Anterior cingulate cortex (tissue), 58 donors: ENCODE results near the gene KCNQ1.
A peak's percentile ranks its signal among the peaks of the same experiment; 100 is the strongest.

ENCODE experiments used
- DNase-seq, 58 donors: peaks; one replicate each; lab custom pipeline; 2025; lab: John Stamatoyannopoulos, UW

The KCNQ1 gene

DNA sequence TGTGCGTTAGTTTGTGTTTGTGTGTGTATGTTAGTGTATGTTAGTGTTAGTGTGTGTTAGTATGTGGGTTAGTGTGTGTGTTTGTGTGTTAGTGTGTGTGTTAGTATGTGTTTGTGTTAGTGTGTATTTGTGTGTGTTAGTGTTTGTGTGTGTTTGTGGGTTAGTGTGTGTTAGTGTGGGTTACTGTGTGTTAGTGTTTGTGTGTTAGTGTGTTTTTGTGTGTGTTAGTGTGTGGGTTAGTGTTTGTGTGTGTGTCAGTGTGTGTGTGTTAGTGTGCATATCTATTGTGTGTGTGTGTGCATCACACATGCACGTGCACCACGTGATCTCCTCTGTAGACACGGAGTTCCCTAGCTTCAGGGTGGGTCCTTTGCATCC is 139.6 kb downstream of the KCNQ1 start:
- no peak for DNase-seq

DNA sequence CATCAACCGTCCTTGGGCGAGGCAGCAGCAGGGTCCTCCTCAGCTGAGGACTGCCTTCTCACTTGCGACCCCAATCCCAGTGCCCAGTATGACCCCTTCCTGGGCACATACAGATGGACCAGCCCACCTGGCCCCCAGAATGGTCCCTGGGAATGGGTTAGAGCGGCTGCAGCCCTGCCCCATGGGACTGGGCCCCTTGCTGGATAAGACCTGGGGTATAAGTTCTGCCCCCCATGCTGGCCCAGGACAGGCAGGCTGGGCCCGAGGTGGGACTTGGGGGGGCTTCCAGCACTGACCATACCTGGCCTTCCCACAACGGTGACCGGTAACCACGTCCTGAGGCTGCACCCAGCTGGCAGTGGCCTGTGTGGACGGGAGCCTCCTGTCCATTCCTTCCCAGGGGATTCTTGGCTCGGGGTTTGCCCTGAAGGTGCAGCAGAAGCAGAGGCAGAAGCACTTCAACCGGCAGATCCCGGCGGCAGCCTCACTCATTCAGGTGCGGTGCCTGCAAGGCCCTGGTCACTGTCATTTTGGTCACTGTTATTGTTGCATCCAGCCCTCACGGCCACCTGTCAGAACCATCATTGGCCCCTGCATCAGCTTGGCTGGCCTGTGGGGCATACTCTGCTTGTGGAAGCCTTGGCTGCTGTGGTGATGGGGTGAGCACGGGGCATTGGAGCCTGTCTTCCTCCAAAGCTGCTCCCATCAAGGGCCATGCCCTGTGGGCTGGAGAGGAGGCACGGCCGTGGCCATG is 140.2 kb downstream of the KCNQ1 start:
- DNase-seq = no peak

DNA sequence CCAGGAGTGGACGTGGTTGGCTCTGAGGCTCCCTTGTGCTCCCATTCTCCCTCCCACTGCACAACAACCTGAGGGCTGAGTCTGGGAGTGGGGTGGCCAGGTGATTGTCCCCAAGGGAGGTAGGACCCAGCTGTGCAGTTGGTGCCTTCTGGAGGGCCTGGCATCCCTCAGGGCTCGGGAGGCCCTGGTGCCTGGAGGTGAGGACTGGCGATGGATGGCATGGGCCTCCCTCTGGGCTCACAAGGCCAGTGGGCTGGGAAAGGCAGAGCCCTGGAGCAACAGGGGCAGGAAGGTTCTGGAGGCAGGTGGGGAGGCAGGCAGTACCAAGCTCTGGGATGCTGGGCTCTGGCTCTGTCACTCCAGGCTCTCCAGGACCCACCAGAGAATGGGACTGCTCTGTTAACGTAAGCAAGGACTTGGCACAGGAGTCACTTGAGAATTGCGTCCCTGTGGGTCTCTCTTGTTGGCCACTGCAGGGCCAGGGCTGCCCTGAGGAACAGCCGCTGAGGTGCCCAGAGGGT is 140.8 kb downstream of the KCNQ1 start:
- DNase-seq = no peak

DNA sequence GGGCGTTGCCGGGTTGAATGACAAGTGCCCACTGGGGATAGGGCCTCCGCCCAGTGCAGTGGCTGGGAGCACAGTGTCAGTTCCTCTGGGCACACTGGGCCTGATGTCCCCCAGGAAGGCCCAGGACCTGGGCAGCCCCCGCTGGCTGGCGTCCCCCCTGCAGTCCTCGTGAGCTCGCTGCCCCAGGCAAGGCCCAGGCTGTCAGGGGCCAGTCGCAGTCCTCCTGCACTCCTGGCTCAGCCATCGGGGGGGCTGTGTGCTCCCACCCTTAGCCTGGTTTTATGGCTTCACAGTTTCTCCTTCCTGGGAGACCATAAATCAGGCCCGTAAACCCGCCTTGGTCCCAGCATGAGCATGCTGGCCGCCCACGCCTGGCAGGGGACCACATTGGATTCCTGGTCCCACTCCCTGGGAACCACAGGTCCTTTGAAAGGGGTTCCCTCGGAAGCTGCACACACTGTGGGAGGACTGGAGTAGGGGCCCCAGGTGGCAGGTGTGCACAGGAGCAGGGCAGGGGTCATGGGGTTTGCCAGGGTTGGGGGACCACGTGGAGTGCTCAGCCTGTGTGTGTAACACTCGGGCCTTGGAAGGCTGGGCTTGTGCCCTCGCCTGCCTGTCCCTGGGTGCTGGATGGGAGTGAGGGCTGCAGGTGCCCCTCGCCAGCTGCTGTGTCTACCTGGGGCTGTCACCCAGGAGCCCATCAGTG is 141.4 kb downstream of the KCNQ1 start:
- no peak for DNase-seq

DNA sequence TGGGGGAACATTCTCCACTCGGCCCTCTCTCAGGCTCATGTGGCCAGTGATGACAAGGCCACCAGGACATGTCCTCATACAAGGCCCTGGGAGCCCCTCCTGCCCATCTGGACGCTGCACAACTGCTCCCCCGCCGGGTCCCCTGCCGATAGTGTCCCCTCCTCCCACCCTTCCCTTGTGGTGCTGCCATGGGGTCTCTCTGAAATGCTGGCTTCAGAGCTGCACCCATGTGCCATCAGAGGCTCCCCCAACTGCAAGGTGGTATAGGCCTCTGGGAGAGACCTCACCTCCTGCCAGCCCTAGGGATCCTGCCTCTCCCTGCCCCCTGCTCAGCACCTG is 142.0 kb downstream of the KCNQ1 start:
- DNase-seq = no peak

DNA sequence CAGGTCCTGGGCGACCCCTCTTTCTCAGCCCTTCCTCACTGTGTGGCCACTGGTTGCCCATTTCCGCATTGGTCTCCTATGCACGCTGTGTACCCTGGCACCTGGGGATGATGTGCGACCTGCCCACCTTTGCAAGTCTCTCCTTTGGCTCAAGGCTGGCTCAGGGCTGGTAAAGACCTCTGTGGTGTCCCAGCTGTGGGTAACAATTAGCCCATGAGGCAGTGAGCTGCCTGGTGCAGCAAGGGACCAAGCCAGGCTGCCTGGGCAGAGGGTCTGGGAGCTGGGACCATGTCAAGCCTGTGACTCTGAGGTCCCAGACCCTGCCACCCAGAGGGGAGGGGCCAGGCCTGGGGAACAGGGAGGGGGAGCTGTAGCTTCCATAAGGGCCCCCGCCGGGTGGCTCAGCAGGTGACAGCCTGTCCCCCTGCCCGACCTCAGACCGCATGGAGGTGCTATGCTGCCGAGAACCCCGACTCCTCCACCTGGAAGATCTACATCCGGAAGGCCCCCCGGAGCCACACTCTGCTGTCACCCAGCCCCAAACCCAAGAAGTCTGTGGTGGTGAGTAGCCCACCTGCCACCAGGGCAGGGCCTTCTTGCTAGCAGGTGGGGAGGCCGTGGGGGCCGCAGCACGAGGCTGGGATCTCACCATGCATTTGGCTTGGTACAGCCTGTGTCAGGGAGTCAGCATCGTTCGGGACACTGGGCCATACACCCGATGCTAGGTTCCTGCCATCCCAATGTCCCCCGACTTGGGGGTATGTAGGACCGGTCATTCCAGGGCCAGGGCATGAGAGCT is 142.5 kb downstream of the KCNQ1 start:
- no peak for DNase-seq

DNA sequence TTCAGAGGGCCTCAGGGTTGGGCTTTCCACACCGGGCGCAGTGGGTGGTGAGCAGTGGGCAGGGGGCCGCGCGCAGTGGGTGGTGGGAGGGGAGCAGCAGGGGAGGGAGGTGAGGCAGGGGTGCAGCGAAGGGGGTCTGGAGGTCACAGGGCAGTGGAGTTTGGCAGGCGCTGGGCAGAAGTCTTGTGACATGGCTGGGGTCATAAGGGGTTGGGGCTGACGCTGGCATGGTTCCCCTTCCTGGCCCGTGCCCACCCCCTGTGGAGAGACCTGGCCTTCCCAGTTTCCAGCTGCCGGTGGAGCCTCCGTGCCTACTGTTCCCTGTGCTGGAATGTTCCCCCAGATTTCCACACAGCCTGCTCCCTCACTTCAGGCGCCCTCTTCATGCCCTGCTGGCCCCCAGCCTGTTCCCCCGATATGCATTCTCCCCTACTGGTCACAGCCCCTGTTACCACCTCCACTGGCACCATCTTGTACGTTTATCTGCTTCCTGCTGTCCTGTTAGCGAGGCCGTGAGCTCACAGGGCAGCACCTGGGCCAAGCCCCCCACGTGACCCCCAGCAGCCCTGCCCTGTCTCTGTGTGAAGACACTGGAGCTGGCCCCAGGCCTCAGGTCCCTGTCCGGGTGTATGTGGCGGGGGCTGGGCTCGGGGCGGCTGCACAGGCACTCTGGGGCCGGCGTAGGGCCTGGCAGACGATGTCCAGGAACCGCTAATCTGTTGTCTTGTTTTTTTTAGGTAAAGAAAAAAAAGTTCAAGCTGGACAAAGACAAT is 143.4 kb downstream of the KCNQ1 start:
- DNase-seq = no peak

DNA sequence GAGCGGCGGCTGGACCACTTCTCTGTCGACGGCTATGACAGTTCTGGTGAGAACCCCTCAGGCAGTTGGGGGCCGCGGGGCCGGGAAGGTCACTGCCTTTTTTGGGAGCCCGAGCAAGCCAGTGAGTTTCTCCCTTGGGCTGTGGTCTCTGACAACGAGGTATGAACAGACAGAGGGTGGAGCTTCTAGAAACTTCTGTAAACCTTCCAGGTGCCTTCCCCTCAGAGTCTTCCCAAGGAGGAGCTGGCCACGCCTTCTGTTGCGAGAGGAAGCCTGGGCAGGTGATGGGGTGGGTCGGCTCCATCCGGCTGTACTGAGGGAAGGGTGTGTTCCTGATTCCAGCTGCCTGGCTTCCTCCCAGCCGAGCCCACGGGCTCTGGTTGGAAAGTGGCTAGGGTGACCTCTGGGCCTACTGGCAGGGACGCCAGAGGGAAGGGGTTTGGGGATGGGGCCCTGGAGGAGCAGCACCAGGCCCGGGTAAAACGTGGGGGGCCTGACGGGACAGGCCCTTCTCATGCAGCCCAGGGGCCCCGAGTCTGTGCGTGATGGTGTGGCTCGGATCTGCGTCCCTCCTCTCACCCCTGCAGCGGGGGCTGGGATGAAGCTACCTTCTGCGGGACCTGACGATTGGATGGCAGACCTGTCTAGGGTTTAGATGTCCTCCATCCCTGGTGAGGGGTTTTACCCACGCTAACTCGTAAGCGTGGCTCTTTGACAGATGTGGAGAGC is 144.2 kb downstream of the KCNQ1 start:
- no peak for DNase-seq

DNA sequence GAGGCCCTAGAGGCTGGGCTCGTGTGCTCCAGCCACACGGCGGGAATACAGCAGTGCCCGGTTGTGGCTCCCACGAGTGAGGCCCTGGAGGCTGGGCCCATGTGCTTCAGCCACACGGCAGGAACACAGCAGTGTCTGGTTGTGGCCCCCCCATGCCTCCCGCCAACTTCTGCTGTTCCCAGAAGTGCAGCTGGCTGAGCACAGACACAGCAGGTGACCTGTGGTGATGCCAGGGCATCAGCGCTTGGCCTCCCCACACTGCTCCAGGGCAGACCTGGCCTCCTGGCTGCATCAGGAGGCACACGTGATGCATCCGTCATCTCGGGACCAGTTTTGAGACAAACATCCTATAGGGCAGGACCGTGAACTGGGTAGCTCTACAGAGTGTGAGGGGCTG is 144.7 kb downstream of the KCNQ1 start:
- DNase-seq = peak in 1 of 58 donors; percentile 55

DNA sequence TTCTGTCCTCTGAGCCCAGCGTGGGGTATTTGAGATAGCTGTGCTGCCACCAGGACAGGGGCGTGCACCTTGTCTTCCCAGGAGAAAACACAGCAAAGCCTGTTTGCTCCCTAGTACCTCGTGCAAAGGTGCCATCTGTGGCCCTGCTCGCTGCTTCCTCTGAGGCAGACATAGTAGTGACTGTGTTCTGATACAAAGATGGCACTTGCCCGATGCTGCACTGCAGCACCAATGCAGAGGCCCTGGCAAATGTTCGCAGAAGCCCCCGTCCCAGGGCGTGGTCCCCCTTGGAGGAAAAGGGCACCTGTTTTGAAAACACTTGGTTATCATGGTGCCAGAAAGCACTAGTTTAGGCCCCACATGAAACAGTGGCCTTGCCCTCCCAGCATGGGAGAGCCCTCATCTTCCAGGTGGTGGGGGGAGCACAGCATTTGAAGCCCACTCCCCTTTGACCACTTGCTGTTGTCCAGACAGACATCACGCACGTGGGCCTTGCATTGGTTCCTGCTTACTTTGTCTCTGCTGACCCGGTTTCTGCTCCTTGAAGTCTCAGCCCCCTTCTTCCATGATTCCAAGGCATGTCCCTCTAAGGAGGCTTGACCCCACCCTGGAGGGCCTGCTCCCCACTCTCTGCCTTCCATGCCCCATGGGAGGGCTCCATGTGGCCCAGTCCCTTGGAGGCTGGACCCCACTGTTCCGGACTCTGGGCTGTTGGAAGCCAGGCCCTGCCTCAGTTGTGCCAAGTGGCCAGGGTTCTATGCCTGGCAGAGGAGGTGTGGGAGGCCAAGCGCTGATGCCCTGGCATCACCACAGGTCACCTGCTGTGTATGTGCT is 145.5 kb downstream of the KCNQ1 start:
- DNase-seq = no peak

DNA sequence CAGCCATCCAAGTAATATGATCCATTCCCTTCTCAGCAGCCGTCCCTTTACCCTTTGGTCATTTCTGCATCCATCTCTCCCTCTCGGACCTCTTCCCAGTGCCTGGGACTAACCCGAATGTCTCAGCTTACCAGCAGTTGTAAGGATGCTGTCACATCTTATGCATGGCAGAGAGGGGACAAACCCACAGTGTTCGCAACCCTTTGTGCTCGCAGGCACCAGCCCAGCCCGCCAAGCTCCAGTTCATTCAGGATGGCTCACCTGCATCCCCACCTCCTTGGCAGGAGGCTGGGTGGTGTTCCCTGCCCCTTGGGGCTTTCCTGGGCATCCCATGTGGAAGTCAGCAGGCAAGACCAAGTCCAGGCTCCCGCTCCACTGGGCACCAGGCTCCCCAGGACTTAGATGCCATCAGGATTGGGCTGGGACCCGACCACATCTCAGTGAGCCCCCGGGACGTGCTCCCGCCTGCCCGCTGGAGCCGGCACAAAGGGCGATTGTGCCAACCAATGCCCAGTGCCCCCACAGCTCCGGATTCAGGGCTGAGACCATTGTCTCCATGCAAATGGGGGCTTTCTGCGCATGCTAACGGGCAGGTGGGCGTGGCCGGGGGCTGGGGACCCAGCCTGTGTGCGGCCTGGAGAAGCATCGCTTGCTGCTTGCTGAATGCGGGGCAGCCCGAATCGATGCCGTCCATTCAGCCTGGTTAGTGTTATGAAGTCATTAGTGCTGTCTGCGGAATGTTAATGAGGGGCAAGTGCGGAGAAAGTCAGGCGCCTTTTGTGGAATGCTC is 146.4 kb downstream of the KCNQ1 start:
- peak in 51 of 58 donors; percentile 22 to 91 (median 69) for DNase-seq

DNA sequence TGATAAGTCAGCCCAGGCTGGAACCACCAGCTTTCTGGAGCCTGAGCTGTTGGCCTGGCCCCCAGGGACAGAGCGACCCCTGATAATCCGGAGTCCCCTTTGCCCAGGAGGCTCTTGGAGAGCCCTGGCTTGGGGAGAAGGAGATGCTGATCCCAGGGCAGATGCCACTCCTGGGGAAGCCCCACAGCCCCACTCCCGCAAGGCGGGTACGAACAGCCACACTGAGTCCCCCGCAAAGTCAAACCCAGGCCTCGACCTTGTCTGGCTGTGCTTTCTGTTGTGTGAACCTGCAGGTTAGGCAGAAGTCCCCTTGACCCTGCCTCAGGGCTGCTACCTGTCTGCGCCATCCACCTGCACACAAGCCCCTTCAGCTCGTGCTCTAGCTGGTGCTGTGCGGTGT is 147.0 kb downstream of the KCNQ1 start:
- no peak for DNase-seq

DNA sequence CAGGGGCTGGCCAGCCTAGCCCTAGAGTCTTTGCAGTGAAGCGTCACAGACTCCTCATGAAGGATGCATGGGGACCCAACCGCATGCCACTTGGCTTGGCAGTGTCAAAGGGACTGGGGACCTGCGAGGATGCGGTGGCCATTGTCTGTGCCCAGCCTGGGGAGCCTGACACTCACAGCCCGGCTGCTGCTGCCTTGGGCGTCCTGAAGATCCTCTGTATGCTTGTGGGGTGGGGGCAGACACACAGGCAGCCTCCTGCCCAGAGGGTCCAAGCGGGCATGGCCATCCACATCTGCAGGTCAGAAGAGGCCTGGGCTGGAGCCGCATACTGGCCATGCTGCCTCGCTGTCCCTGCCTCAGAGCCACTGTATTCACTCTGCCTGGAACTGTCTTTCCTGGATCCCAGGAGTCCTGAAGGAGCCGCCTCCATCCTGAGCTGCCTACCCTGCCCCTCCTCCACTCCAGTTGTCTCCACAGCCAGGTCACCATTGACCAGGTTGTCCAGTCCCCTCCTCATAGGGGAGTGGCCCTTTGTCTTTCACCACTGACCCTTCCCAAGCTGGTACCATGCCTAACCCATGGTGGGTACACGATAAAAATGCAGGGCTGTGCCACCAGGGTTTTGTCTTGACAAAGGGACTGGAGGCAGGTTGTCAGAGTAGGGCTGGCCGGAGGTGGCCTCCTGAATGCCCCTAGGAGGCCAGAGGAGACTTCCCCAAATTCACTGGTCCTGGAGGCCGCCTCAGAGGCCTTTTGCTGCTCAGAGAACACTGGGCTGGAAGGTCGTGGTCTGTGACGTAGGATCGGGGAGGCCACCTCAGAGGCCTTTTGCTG is 148.0 kb downstream of the KCNQ1 start:
- no peak for DNase-seq

DNA sequence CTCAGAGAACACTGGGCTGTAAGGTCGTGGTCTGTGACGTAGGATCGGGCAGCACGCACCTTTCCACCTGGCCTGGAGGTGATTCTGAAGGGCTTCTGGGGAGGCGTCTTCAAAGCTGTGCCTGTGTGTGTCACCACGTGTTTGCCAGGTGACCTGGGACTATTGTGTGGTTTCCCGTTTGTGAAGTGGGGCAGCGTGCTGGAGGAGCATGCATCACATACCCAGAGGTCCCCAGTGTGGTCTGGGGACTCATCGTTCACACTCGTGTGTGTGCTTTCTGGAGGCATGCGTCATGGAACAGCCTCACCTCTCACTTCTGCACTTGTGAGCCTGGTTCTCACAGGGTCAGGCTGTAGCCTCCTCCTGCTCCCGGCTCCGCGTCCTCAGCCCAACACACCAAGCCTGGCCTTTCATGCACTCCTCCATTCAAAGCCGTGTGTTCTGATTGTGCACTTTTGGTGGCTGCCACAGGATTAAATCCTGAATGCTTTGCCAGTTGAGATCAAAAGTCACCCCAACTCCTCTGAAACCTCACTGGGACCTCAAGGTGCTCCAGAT is 148.7 kb downstream of the KCNQ1 start:
- no peak for DNase-seq

DNA sequence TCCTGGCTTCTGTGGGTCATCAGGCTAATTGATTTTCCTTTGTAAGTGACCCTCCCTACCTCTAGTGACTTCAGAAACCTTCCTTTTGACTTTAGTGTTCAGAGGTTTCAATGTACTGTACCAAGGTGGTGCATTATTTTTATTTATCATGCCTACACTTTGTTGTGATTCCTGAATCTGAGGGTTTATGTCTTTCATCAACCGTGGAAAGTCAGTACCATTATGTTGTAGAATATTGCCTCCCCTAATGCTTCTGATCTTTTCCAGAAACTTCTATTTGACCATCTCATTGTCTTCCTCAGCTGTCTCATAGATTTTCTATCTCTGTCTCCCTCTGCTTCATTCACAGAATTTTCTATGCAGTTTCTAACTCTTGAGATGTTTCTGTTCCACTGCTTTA is 149.5 kb downstream of the KCNQ1 start:
- no peak for DNase-seq

DNA sequence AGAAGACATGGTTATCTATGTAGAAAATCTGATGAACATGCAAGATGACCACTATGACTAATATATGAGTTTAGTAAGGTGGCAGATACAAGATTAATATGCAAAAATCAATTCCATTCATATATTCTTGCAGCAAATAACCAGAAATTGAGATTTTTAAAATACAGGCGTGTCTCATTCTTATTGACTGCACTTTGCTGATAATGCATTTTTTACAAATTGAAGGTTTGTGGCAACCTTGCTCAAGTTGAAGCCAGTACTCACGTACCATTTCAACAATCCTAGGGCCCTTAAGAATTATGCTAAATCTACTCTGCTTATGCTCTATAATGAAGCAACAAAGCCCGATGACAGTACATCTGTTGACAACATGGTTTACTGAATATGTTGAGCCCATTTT is 150.4 kb downstream of the KCNQ1 start:
- DNase-seq = no peak
